ENCODE measurements around the gene SOX6.
"Not testable (repeated sequence)": the region's sequence is repeated elsewhere in the genome, so short reads cannot be mapped to it uniquely, and the experiment has no call there.

SOX6 gene

DNA sequence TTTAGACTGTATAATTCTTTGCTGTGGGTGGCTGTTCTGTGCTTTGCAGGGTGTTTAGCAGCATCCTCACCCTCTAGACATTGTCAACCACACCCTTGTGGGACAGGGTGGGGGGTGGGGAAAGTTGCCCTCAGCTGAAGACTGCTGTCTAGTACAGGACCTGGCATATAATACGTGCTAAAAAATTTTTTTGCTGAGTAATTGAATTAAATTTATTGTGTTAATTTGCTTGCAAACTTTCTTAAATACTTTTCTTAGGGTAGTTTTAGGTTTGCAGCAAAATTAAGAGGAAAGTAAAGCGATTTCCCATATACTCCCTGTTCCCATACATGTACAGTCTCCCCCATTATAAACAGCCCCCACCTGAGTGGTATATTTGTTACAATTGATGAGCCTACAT, 268.5 kb downstream of the SOX6 start:
- DNase-seq = no peak

DNA sequence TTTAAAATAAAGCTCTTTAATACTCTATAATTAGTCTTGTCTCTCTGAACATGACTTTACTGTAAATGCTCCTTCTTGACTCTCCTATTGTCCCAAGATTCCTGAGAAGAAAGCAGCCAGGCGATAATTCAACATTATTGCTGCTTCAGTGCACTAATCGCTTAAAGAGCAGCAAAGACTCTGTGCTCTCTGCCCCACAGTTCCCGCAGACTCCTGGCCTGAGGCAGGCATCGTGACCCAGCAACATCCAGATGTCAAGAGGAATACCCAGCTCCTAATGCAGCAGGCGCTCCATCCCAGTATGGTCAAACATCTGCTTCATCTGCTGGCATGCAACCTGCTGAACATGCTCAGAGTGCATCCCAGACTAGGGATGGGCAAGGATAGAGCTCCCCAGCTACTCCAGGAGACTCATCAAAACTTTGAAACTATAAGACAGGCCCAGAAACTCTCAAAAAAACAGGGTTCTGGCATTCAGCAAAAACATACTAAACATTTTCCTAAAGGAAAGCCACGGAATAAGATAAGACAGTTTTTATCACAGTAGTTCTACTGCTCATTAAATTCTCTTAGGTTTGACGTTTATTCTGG, 270.0 kb downstream of the SOX6 start:
- no peak for DNase-seq

DNA sequence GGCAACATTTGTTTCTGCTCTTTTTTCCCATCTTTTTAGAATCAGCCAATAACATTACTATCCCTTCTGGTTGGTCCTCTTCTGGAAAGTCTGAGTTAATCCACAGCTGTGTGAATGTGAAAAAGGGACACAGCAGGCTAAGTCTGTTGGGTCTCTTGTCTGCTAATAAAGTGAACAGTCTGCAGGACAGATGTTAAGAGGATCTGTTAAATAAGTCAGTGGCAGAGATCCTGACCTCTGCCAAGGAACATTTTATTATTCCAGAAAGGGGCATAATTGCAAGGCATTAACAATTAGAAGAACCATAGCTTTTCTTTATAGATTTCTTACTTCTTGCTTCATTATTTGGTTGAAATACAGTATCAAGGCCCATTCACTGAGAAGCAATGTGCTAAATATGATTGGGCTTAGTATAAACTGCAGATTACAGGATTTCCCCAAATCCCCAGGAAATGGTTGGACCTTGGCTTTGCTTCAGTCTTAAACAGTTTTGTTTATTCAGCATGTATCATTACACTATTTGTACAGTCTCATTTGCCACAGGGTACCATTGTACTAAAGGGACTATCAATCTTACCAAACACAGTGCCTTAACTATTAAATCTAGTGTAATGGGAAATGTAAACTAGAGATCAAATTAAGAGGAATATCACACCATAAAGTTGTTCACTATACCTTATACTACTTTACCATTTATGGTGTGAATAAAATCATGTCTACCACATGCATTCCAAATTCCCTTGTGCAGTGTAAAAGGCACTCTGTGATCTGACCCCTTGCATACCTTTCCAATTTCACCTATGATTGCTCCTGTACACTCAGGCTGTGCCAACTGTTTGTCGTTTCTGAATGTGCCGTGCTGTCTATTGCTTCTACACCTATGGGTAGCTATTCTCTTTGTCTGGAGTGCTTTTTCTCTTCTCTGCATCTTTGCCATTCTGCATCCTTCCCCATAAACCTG, 274.0 kb downstream of the SOX6 start:
- no peak for DNase-seq

DNA sequence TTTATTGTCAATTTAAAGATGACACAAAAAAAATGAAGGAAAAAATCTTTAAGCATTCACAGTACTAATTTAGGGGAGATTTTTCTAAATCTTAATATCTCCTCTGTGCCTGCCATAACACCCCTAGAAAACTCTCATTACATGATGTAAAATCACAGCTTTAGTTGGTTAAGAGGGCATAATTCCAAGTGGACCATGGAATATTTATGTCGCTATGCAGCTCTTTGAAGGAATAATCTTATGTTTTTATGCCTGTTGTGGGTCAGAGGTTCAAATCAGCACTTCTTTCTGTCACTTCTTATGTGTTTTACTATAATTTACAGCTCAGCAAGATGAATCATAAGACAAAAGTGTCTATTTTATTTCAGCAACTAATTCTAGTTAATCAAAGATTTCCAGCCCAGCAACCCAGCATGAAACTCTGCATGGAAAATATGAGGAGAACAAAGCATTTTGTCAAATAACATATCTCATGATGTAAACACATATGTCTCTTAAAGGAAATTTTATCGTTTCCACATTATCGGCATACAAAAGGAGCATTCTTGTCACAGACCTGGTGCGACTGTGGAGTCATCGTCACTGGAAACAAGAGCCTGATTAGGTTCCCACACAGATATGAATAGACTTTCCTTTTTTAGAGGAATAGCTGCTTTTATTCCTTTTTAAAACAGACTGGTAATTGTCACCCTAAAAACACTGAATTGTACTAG, 274.8 kb downstream of the SOX6 start:
- no peak for DNase-seq

DNA sequence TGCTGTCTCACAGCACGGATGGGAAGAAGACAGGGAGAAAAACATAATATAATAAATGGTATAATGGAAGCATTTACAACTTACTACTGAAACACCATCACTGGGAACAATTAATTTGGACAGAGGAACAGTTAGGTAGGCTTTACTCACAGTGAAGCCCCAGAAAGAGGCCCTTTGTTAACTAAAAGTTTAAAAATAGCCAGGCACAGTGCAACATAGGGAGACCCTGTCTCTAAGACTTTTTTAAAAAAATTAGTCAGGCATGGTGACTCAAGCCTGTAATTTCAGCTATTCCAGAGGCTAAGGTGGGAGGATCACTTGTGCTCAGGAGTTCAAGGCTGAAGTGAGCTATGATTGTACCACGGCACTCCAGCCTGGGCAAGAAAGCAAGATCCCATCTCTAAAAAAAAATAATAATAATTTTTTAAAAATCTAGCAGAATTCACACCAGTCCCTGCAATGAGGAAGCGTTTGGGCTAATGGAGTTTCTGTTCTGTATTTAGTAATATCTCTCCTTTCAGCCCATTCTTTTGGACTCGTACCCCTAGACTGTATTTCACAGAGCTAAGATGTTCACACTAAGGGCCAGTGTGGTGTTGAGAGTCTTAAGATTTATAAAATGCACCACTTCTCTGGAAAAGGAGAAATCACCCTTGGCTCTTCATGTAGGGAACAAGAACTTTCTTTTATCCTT, 275.5 kb downstream of the SOX6 start:
- DNase-seq = no peak

DNA sequence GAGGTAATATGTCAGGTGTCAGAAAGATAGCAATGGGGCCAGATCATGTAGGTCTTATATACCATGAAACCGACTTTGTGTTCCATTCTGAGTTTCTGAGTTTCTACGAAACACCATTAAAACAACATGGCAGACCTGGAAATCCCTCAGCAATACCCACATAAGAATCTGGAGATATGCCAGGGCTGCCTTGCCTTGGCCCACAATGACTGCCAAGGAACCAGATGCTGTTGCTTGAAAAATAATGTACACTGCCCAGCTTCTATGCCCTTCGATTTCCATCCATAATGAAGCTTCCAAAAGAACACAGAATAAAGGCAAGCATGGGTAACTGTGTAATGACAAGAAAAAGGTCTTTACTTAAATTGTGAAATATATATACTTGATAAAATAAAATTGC, 277.4 kb downstream of the SOX6 start:
- DNase-seq = no peak

DNA sequence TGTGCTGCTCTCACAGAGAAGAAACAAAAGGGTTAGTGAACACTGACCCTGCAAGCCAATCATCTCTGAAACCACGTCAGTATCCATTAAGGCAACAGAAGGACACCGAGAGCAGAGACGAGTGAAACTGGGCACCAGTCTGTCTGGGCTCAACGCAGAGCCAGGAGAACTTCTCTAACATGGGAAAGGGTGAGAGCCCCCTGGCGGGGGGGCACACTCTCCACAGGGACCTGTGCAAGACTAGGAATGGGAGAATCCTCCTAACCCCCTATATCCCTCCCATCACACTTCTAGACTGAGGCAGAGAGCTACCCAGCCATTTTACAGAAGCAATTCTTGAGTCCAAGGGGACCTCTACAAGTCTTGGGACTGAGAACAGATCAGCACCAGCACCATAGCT, 285.8 kb downstream of the SOX6 start:
- DNase-seq = no peak

DNA sequence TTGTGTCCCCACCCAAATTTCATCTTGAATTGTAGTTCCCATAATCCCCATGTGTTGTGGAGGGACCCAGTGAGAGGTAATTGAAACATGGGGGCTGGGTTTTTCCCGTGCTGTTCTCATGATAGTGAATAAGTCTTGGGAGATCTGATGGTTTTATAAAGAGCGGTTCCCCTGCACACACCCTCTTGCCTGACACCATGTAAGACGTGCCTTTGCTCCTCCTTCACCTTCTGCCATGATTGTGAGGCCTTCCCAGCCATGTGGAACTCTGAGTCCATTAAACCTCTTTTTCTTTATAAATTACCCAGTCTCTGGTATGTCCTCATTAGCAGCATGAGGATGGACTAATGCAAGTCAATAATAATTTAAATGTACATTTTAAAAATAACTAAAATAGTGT, 289.1 kb downstream of the SOX6 start:
- not testable (repeated sequence) for DNase-seq

DNA sequence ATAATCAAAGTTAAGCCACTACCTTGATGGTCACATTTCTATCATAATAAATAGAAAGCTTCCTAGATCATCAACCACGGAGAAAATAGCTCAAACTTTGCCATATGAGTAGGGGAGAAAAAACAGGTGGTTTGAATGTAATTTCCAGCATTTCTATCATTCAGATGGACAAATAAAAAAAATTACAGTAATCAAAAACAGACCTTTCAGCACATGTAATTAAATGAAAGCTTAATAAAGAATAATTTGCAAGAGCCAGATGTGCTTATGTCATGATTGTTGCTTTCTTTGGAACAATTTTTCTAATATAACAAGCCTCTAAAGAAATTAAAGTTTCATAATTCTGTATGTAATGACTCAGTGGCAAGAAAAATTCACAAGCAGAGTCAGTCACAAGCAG, 297.0 kb downstream of the SOX6 start:
- DNase-seq = no peak

DNA sequence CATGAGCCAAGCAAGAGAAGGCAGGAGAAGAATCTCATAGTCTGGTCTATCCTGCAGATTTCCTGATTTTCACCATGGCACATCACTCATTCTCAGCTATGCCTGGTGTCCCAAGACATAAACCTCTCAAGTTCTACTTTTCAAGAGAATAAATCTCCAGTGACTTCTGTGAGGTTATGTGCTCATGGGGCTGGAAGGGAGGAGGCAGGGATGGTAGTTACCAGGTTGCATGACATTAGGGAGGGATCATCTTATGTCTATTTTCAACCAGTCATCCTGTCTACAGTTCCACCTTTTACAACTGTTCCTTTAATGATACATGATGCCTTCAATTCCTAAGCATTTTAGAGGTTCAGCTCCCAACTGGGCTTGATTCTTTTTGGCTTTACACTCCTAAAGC, 297.7 kb downstream of the SOX6 start:
- no peak for DNase-seq

DNA sequence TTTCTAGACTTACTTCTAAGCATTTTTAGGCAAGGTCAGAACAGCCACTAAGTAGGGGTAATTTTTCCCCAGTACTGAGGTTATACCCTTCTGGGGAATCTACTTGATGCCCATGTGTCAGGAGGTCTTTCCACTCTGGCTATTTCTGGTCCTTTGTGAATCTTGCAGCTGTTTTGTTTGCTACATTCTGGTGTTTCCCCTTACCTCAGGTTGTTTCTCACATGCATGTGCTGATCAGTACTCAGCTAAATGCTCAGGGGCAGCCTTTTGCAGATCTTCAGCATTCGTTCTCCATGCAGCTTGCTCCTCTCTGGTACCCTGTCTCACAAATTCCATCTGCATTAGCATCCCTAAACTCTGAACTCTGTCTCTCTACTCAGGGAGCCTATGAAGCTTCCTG, 303.6 kb downstream of the SOX6 start:
- DNase-seq = no peak

DNA sequence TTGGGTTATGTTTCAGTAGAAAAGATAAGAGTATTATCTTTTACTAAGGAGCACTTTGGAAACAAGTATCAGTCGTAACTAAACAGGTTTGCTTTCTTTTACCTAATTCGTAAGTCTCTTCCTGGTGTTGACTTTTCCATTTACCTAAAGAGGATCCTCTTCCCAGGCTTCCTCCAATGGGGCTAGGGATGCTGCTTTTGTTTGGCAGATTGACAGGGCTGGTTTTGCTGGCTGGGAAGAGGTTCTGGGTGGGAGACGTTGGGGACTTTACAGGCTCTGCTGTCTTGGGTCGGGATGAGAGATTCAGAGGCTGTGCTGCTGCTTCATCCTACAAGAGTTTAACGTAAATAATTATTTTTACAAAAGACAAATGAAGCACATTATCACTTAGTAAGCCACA, 306.7 kb downstream of the SOX6 start:
- no peak for DNase-seq

DNA sequence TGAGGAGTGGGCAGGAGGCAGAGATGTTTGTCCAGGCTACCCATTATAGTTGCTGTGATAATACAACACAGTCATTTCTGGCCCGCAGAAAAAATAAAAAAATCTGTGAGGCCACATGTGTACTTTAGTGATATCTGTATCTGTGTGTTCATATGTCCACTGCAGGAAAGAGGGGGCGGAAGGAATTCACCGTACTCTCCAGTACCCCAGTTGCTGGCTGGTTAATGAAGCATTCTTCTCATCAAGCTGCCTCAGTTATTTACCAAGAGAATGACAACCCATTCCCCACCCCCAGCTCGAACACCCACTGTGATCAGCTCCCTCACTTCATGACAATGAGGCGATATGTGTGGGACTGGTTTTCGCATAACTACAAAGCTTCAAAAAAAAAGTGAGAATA, 309.3 kb downstream of the SOX6 start:
- no peak for DNase-seq

DNA sequence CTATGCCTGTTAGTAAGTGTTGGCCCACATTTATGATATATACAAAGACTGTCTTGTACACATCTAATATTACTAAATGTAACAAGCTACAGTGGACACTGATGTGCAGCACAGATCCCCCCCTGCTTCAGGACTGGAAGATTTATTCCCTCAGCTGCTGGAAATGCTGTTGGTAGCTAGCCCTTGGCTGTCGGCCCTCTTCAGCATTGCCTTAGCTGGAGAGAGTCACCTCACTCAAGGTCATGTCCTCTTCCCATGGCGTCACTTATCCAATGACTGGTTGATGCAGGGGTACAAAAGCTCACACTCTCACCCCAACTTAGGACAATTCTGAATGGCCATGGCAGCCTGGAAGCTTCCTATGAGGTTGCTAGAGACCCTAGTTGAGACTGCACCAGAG, 312.7 kb downstream of the SOX6 start:
- no peak for DNase-seq

DNA sequence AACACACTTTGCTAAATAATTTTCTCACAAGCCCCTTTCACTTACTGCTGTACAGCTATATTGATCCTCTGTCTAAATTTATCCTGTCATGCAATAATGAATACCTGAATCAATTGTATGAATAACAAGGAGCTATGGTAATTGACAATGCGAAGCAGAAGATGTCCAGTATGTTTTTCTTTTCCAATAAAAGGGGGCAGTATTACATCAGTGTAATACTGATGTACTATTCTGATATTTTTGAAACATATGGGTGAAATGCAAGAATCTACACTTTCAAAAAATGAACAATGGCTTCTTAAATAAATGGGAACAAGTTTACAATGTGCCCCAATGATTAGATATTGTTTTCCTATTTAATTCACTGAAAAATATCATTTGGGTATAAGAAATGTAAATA, 315.1 kb downstream of the SOX6 start:
- no peak for DNase-seq

DNA sequence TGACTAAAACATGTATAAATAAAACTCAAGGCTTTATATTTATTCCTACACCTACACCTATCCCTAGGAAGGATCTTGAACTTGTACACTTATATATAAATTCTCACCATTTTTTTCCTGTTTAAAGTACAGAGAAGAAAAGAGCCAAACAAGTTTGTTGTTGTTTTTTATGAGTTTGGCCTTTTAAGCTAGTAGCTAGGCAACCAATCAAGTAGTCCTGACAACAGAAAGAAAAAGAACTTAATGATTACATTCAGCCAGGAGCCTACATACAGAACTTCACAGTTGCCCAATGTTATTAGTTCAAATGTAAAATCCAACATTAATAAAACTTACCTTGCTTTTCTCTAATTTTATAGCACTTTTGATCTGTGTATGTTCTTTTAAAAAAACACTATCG, 316.2 kb downstream of the SOX6 start:
- no peak for DNase-seq

DNA sequence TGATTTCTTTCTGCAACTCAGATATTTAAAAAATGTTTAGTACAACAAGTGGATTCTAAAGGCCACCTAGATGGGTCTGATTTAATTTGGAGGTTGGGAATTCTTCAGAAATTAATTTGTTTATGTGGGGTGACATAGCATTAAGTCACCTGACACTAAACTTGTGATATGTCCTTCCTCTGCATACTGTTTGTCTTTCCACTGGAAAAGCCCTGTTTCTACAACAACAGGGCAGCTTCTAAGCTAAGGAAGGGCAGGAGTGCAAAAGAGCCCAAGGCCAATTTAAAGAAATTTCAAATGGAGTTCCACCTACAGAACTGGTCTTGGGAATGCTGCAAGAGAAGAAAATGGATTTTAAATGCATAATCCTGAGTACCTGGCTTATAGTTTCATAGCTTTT, 319.2 kb downstream of the SOX6 start:
- DNase-seq = no peak

DNA sequence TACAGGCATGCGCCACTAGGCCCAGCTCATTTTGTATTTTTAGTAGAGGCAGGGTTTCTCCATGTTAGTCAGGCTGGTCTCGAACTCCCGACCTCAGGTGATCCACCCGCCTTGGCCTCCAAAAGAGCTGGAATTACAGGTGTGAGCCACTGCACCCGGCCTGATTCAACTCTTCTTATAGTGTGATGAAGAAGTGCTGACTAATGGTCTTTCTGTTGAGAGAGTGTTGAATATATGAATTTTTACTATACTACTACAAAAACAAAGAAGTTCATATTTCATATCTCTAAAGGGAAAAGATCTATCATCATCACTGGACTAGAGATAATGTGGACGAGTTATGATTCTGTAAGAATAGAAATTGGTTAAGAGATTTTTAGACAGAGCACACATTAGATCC, 320.1 kb downstream of the SOX6 start:
- DNase-seq = no peak

DNA sequence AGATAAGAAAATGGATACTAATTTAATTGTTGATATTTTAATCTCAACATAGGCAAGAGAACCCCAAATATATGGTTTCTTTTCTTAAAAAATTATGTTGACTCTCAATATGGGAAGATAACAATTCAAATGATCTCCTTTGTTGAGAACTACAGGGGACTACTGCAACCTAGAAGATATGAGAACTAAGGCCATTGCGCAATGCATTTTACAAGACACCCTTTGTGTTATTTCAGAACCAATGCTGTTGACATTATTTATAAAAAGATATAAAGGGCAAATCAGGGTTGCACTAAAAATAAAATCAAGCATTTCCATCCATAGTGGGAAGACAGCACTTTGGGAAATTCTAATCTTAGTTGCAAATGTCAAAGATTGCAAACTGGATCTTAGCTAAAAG, 322.3 kb downstream of the SOX6 start:
- no peak for DNase-seq

DNA sequence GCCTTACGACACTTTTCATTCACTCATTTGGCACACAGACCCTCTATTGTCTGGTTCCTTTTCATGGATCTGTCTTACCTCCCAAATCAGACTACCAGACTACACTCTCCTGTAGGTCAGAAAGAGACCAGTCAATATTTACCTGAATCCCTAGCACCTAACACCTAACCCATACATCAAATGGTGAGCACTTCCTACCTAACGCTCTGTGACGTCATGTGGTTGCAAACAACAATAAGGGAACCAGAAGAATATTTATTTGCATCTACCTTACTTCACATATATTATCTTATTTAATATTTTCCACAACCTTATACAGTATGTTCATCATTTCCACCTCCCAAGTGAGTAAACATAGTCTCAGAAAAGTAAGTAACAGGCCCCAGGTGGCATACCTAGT, 323.4 kb downstream of the SOX6 start:
- no peak for DNase-seq

DNA sequence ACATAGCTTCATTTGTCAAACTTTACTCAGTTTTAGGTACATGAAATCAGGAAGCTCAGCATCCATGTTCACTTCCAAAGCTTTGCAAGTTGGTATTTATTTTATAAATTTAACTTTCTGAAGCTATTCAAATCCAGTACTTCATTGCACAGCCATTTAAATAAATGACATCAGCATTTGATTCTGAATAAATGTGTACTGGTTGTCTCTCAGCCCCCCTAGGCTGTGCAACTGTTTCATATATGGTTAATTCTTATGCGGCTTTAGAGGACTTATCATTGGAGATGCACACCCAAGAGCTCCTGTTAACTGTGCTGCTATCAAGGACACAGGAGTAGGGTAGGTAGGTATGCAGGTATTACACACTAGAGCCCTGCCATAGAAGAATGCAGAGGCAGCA, 325.1 kb downstream of the SOX6 start:
- DNase-seq = no peak

DNA sequence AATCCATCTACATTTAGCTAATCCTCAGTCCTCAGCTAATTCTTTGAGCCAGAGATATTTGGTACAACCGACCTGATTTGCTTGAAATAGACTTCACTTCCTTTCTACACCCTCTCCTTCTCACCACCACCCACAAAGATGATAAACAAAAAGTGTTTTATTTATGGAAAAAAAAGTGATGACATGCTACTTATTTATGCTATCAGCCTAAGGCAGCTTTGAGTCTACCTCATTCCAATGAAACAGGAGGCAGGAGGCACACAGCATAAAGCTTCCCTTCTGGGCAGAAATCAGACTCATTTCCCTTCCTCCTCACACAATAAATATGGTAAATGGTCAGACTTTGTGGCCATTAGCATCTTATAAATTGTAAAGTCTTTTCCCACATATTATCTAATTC, 325.7 kb downstream of the SOX6 start:
- DNase-seq = no peak

DNA sequence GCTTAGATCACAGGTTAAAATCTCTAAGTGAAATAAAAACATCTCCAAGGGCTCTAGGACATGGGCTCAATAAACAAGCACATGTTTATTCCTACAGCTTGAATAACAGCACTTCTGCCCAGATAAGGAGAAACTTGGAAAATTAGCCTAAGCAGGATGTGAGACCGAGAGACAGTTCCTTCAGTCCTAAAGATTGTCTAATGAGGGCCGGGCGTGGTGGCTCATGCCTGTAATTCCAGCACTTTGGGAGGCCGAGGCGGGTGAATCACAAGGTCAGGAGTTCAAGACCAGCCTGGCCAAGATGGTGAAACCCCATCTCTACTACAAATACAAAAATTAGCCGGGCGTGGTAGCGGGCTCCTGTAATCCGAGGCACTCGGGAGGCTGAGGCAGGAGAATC, 327.2 kb downstream of the SOX6 start:
- not testable (repeated sequence) for DNase-seq
